Measurements from ENCODE around the gene LYL1. TPM values are rescaled to one million over a fixed set of nuclear protein-coding genes. Genes with fewer than 3 reads are reported as not detected.

LYL1 gene
- total RNA-seq, 1 donor from 2014 or later: 6.3 TPM

DNA sequence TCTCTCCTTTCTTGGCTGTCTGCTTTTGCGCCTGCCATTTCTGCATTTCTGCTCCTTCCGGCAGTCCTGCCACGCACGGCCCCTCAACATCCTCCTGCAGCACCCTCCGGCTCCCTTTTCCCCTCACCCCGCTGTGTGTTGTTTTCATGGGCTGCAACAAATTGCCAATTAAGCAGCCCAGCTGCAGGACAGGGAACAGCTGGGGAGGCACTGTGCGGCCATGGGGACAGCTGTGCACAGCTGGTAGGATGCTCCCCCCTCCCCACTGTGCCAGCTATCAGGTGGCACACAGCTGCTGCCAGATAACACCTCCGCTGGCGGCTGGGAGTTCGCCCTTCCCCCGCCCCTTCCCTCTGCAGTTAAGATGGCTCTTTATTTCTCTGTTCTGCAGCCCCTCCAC lies 25.4 kb downstream of the LYL1 start:
- TF ChIP-seq, protein P1, sequence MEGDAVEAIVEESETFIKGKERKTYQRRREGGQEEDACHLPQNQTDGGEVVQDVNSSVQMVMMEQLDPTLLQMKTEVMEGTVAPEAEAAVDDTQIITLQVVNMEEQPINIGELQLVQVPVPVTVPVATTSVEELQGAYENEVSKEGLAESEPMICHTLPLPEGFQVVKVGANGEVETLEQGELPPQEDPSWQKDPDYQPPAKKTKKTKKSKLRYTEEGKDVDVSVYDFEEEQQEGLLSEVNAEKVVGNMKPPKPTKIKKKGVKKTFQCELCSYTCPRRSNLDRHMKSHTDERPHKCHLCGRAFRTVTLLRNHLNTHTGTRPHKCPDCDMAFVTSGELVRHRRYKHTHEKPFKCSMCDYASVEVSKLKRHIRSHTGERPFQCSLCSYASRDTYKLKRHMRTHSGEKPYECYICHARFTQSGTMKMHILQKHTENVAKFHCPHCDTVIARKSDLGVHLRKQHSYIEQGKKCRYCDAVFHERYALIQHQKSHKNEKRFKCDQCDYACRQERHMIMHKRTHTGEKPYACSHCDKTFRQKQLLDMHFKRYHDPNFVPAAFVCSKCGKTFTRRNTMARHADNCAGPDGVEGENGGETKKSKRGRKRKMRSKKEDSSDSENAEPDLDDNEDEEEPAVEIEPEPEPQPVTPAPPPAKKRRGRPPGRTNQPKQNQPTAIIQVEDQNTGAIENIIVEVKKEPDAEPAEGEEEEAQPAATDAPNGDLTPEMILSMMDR (IDR thresholded peaks at IDR 0.05; ENCODE audit: borderline replicate concordance): no peak
- no peaks in the 10 kb centered on the region for H3K9me3 ChIP-seq (replicated peaks)
- no peak for DNase-seq
- intact Hi-C loops (cut with micrococcal nuclease): no loop called here
- no peak overlapping the region for H3K4me3 ChIP-seq
- peaks cover 35% of the 10 kb centered on the region for H3K36me3 ChIP-seq
- peak overlapping the region; percentile 86 for H3K27ac ChIP-seq (replicated peaks)
- peaks cover 68% of the 10 kb centered on the region for H3K4me1 ChIP-seq
- H3K27me3 ChIP-seq (ENCODE audit: low read depth): no peaks in the 10 kb centered on the region

DNA sequence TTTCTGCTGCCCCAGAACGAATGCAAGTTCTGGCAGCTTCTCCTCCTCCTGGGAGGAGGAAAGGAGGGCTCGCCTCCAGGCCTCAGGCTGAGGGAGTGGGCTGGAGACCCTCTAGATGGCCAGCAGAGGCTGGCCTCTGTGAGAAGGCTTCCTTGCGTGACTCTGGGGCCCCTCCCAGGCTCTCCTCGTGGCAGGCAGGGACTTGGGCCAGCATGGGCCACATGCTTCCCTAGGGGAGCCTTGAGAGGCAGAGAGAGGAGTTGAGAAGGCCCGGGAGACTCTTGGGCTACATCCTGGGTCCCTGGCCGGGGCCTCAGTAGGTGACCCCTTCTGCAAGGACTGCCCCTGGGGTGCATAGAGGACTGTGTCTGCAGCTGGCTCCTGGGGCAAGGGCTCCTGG lies 25.9 kb downstream of the LYL1 start:
- Histone ChIP-seq H3K36me3 (peaks cover 35% of the 10 kb centered on the region), H3K27ac (replicated peaks) (peak overlapping the region; percentile 86), H3K27me3 (ENCODE audit: low read depth) (no peaks in the 10 kb centered on the region), H3K4me1 (peaks cover 68% of the 10 kb centered on the region), H3K4me3 (no peak overlapping the region), H3K9me3 (replicated peaks) (no peaks in the 10 kb centered on the region)
- intact Hi-C loops (cut with micrococcal nuclease): no loop called here
- no peak for DNase-seq
- TF ChIP-seq, protein P1 (IDR thresholded peaks at IDR 0.05; ENCODE audit: borderline replicate concordance): no peak

DNA sequence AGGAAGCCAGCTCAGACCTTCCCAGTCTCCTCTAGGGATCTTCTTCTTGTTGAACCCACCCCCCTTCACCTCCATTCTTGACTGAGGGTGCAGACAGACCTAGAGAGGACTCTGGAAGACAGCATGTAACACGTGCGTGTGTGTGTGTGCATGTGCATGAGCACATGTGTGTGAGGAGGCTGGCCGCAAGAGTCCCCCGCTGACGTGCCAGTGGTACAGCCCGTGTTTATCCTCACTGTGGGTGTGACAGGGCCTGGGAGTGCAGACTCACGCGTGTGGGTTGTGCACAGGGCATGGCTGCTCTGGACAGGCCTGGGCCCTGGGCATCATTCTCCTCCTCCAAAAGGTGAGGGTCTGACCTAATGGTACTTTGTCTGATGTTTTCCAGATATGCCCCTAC lies 26.3 kb downstream of the LYL1 start:
- Histone ChIP-seq H3K4me1 (peaks cover 68% of the 10 kb centered on the region), H3K27ac (replicated peaks) (peak overlapping the region; percentile 86), H3K9me3 (replicated peaks) (no peaks in the 10 kb centered on the region), H3K27me3 (ENCODE audit: low read depth) (no peaks in the 10 kb centered on the region), H3K4me3 (no peak overlapping the region), H3K36me3 (peaks cover 35% of the 10 kb centered on the region)
- intact Hi-C loops (cut with micrococcal nuclease): no loop called here
- DNase-seq: no peak
- TF ChIP-seq, protein P1 (IDR thresholded peaks at IDR 0.05; ENCODE audit: borderline replicate concordance): no peak

DNA sequence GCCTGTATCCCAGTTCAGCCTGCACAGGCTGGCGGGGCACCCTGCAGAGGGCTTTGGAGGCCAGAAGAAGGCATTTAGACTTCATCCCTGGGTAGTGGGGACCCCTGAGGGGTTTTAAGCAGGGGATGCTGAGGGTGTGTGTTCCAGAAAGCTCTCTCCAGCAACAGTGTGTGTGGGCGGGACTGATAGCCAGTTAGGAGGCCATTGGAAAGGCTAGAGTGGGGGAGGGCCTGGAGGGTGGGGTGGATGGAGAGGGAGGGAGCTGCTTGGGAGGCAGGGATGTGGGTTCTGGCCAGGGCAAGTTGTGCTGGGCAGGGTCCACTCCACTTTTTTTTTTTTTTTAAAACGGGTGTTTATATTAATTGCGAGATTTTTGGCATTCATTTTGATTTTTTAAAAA lies 28.3 kb downstream of the LYL1 start:
- intact Hi-C loops (cut with micrococcal nuclease): no loop called here
- no peaks in the 10 kb centered on the region for H3K9me3 ChIP-seq (replicated peaks)
- H3K4me1 ChIP-seq: peaks cover 76% of the 10 kb centered on the region
- DNase-seq: no peak
- no peak overlapping the region for H3K4me3 ChIP-seq
- TF ChIP-seq, protein P1 (IDR thresholded peaks at IDR 0.05; ENCODE audit: borderline replicate concordance): no peak
- no peaks in the 10 kb centered on the region for H3K27me3 ChIP-seq (ENCODE audit: low read depth)
- H3K27ac ChIP-seq (replicated peaks): no peak overlapping the region
- H3K36me3 ChIP-seq: peaks cover 31% of the 10 kb centered on the region

DNA sequence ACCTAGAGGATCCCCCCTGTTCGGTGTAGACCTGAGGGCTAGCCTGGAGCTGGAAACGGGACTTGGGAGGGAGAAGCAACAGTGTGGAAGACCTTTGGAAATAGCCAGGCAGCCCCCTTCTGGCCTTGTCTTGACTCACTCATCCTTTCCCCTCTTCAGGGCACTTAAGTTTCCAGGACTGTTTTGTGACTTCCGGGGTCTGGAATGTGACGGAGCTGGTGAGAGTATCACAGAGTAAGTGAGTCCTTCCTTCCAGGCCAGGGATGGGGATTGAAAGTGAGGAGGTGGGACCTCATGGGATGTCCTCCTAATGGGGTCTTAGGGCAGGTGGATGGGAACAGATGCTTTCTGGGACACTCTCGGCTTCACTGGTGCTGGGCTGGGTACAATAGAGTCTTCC lies 29.4 kb downstream of the LYL1 start:
- no peak for DNase-seq
- Histone ChIP-seq H3K36me3 (peaks cover 31% of the 10 kb centered on the region), H3K9me3 (replicated peaks) (no peaks in the 10 kb centered on the region), H3K27me3 (ENCODE audit: low read depth) (no peaks in the 10 kb centered on the region), H3K27ac (replicated peaks) (peak overlapping the region; percentile 16), H3K4me3 (no peak overlapping the region), H3K4me1 (peaks cover 76% of the 10 kb centered on the region)
- TF ChIP-seq, protein P1 (IDR thresholded peaks at IDR 0.05; ENCODE audit: borderline replicate concordance): no peak
- intact Hi-C loops (cut with micrococcal nuclease): no loop called here
